A673 (cell line): Measurements from ENCODE around the gene LRP1B.

Experiments
- EZH2 ChIP-seq: fragments of 200-600 bp; sonication (generic); IDR thresholded peaks from 2 replicates; pipeline ENCODE4 v1.6.1; 2017; ENCODE audit warnings: borderline replicate concordance, low read depth, mild to moderate bottlenecking, mixed read lengths, antibody characterized with exemption, low read length; ENCODE audit not compliant: poor library complexity, severe bottlenecking
- TF ChIP-seq, protein P1 (sequence below): fragments of 300-800, 200-600 bp; sonication (generic); conservative IDR thresholded peaks from 2 replicates; pipeline ENCODE4 v1.5.1; 2017; ENCODE audit warnings: low read depth, mild to moderate bottlenecking, antibody characterized with exemption, low read length, moderate library complexity, mixed read lengths

DNA sequence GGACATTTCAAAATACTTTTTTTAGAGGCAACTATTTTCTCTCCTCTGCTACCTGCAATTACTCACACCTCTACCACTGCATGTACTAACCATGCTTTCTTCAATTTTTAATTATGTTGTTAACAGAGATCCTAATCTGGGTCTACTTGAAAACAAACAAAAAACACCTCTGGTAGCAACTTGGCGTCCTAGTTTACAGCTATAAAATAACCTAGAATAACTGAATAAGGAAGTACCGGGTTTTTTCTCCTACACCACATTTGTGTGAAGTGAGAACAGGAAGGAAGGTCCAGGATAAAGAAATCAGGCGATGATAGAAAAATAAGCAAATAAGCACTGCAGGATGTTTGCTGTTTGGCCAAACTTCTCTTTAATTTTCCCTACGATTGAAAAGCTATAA, 633.5 kb downstream of the LRP1B start:
- TF ChIP-seq, protein P1, sequence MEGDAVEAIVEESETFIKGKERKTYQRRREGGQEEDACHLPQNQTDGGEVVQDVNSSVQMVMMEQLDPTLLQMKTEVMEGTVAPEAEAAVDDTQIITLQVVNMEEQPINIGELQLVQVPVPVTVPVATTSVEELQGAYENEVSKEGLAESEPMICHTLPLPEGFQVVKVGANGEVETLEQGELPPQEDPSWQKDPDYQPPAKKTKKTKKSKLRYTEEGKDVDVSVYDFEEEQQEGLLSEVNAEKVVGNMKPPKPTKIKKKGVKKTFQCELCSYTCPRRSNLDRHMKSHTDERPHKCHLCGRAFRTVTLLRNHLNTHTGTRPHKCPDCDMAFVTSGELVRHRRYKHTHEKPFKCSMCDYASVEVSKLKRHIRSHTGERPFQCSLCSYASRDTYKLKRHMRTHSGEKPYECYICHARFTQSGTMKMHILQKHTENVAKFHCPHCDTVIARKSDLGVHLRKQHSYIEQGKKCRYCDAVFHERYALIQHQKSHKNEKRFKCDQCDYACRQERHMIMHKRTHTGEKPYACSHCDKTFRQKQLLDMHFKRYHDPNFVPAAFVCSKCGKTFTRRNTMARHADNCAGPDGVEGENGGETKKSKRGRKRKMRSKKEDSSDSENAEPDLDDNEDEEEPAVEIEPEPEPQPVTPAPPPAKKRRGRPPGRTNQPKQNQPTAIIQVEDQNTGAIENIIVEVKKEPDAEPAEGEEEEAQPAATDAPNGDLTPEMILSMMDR, result no peak
- no peak for TF ChIP-seq EZH2
